HG03139 (cell line): ENCODE results near the gene AHDC1.
"Not testable (repeated sequence)": the region's sequence is repeated elsewhere in the genome, so short reads cannot be mapped to it uniquely, and the experiment has no call there.

Experiments used
- ATAC-seq: cut with Tn5 transposase; IDR thresholded peaks from one replicate; pipeline ENCODE4 v1.9.1; 2021; ENCODE audit not compliant: unreplicated experiment

AHDC1 gene, protein sequence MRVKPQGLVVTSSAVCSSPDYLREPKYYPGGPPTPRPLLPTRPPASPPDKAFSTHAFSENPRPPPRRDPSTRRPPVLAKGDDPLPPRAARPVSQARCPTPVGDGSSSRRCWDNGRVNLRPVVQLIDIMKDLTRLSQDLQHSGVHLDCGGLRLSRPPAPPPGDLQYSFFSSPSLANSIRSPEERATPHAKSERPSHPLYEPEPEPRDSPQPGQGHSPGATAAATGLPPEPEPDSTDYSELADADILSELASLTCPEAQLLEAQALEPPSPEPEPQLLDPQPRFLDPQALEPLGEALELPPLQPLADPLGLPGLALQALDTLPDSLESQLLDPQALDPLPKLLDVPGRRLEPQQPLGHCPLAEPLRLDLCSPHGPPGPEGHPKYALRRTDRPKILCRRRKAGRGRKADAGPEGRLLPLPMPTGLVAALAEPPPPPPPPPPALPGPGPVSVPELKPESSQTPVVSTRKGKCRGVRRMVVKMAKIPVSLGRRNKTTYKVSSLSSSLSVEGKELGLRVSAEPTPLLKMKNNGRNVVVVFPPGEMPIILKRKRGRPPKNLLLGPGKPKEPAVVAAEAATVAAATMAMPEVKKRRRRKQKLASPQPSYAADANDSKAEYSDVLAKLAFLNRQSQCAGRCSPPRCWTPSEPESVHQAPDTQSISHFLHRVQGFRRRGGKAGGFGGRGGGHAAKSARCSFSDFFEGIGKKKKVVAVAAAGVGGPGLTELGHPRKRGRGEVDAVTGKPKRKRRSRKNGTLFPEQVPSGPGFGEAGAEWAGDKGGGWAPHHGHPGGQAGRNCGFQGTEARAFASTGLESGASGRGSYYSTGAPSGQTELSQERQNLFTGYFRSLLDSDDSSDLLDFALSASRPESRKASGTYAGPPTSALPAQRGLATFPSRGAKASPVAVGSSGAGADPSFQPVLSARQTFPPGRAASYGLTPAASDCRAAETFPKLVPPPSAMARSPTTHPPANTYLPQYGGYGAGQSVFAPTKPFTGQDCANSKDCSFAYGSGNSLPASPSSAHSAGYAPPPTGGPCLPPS (N-terminal part only)

DNA sequence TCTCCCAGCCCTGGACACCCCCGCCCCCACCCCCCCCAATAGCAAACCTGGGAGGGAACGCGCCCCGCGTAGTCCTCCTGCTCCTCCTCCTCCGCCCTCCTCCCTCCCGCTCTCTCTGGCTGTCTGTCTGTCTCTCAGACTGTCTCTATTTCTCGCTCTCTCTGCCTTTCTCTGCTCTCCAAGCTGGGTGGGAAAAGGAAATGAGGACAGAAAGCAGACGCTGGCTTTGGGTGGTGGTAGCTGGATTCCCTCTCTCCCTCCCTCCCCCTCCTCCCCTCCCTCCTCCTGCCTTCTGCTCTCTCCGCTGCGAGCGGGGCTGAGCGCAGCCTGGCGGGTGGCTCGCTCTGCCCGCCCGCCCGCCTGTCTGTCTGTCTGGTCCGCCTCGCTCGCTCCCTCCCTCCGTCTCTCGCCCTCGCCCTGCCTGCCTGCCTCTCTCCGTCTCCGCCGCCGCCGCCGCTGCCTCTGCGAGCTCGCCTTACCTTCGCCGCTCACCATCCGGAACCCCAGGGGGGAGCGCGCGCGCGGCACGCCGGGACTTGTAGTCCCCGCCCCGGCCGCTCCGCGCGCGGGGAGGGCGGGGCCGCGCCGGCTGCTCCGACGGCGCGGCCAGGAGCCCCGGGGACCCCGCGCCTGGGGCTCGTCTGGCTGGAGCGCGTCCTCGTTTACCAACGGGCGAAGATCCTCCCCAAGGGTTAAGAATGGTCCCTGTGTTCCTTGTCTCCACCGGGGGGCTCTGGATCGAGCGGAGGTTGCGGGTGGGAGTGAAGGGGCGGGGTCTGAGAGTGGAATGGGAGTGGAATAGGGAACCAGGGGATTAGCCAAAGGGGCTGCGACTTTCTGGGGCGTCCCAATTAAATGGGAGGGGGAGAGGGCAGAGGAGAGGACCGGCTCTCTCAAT, at the start of gene AHDC1:
Gene AHDC1 (minus strand): TSS at position 464 of the 898 bp plus-strand sequence. CDS start 52,029 bp downstream, outside the sequence.
- peak; percentile 43 for ATAC-seq

DNA sequence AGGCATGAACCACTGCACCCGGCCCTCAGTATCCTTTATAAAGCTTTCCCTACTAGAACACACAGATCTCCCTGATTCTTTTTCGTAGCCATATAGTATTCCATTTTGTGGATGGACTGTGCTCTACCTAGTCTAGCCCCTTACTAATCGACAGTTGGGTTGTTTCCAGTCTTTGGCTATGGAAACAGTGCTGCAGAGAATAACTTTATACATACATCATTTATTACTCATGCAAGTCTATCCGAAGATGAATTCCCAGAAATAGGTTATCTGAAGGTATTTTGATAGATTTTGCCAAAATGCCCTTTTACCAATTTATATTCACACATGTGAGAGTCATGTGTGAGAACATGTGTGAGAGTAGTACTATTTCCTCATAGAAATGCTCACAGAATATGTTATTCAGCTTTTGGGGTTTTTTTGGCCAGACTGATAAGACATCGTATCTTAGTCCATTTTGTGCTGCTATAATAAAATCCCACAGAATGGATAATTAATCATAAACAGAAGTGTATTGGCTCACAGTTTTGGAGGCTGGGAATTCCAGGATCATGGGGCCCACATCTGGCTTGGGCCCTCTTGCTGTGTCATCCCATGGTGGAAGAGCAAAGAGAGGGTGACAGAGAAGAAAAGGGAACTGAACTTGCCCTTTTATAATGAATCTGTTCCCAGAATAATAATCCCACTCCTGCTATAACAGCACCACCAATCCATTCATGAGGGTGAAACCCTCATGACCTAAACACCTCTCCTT, 48.3 kb upstream of the AHDC1 start:
- ATAC-seq = no peak

DNA sequence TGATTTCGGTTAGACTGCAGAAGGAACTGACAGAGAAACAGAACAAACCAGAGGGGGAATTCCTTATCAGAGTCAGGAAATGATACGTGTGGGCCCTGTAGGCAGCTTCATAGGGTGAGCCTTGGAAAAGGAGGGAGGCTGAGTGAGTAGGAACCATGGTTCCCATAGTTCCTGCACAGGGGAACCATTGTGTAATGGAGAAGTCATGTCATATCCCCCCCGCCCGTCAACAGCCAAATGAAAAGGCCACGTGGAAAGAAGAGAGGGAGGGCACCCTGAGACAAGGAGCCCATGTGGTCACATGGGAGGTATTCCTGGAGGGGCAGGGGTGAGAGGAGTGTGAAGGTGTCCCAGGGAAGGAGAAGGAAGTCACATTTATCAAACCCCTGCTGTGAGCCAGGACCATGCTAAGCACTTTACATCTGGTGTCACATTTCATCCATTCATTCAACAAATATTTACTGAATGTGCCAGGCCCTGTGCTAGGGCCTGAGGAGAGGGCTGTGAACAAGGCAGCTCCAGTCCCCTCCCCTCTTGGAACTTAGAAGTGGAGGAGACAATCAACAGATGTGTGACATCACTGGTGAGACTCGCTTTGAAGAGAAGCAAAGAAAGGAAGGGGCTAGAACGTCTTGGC, 46.7 kb upstream of the AHDC1 start:
- ATAC-seq = no peak

DNA sequence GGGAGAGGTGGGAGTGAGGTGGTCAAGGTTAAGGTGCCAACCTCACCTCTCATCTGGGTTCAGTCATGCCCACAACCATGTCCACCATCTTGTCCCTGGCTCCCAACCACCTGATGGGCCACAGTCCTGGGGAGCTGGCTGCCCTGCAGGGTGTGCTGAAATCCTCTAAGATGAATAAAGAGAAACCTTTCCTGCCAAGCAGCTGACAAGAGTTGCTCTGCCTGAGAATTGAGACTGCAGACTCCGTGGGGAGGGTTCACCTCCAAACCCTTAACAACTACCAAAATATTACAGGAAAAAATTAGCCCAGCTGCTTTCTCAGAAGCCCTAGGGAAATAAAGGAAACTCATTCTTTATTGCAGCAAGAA, 46.2 kb upstream of the AHDC1 start:
- no peak for ATAC-seq

- no peak for ATAC-seq
These were observed 45.3 kb upstream of the AHDC1 start for GRCh38 chr1:27649306-27649635.

DNA sequence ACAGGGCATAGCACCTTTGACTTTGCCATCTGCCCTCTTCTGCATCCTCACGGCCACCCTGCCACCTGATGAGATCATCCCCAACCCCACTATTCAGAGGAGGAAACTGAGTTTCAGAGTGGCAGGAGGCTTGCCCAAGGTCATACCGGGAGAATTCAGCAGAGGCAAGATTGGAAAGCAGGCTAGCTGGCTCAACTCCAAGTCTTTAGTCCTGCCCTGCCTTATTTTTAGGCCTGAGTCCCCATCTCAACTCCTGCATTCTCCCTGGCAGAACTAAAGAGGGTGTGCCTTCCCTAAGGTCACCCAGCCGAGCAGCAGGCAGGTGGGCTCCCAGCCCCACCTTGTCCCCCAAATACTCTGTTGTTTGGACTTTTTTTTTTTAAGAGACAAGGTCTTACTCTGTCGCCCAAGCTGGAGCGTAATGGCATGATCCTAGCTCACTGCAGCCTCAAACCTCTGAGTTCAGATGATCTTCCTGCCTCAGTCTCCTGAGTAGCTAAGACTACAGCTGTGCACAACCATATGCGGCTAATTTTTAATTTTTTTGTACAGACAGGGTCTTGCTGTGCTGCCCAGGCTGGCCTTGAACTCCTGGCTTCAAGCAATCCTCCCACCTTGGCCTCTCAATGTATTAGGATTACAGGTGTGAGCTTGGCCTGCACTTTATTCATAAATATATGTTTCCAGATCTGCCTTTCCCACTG, 44.8 kb upstream of the AHDC1 start:
- ATAC-seq = no peak

DNA sequence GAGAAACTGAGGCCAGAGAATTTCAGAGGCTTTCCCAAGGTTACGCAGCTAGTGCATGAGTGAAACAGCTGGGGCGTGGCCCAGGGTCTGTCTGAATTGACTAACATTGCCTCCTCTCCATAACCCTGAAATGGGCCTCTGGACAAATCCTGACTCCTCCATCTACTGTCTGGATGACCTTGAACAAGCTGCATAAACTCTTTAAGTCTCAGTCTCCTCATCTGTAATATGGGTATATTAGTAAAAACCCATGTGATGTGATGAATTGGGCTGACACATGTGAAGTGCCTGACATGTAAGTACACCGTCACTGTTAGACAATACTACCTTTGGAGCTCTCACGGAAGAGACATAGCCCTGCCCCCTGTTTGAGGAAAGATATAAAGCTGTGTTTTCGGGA, 43.4 kb upstream of the AHDC1 start:
- ATAC-seq = no peak

DNA sequence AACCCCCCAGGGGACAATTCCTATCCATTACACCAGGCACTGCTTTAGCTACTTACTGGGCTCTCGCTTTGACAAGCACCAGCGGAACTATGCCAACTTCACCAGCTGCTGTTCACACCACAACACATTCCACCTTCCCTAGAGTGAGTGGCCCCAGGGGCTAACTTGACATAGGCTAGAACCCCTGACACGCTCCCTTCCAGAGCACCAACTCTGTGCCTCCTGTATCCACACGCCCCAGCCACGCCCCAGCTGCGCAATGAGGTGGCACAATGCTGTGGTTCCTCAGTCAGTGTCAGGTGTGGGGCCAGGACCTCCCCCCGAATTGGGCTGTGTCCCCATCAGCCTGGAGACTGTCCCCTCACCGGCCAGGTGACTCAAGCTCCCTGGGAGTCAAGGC, 42.7 kb upstream of the AHDC1 start:
- no peak for ATAC-seq

DNA sequence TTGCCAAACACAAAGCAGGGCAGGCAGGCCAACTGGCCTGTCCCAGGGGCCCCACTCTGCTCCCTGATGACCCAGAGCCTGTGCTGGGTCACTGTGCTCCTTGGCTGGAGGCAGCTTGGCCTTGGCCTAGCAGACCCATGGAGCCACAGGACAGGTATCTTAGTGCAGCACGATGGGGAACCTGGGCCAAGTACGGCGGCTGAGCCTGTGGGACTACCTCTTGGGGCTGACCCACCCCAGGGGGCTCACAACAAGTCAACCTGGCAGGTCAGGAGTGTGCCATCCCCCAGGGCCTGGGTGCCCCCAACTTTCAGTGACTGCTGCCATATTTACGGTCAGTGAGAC, 41.1 kb upstream of the AHDC1 start:
- no peak for ATAC-seq

- no peak for ATAC-seq
These were observed 40.6 kb upstream of the AHDC1 start for GRCh38 chr1:27644369-27645070.

DNA sequence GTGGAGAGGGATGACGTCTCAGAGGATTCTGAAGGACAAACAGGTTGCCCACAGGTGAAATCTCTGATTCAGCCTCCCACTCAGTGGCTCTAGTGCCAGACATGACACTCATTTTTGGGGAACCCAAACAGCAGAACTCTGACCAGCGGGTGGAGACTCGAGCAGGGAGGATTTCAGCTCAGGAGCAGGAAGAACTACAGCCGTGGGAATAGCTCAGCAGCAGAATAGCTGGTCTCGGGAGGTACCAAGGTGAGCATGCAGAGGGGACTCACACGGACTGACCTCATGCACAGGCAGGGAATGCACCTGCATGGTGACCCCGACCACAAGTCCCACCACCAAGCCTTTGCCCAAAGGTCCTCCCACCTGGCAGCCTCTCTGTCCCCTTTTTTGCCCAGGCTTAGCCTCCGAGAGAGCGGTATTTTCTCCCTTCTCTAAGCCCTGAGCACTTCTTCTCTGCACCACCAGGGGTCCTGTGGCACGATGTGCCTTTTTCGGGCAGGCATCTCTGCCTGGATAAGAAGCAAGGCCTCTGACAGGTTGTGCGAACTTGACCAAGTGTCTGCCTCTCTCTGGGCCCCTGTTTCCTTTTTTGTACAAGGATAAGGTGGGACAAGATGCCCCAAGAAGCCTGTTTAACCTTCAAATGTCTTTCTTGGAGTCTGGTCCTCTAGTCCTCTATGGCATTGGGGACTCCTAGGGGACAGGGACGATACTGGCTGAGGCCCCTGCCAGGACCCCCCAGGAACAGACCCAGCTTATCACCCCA, 39.8 kb upstream of the AHDC1 start:
- ATAC-seq = no peak

DNA sequence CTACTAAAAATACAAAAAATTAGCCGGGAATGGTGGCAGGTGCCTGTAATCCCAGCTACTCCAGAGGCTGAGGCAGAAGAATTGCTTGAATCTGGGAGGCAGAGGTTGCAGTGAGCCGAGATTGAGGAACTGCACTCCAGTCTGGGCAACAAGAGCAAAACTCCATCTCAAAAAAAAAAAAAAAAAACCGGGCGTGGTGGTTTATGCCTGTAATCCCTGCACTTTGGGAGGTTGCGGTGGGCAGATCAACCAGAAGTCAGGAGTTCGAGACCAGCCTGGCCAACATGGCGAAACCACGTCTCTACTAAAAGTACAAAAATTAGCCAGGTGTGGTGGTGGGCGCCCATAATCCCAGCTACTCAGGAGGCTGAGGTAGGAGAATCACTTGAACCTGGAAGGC, 36.6 kb upstream of the AHDC1 start:
- not testable (repeated sequence) for ATAC-seq

GRCh38 chr1:27638805-27639204, 34.9 kb upstream of the AHDC1 start:
- ATAC-seq = no peak

DNA sequence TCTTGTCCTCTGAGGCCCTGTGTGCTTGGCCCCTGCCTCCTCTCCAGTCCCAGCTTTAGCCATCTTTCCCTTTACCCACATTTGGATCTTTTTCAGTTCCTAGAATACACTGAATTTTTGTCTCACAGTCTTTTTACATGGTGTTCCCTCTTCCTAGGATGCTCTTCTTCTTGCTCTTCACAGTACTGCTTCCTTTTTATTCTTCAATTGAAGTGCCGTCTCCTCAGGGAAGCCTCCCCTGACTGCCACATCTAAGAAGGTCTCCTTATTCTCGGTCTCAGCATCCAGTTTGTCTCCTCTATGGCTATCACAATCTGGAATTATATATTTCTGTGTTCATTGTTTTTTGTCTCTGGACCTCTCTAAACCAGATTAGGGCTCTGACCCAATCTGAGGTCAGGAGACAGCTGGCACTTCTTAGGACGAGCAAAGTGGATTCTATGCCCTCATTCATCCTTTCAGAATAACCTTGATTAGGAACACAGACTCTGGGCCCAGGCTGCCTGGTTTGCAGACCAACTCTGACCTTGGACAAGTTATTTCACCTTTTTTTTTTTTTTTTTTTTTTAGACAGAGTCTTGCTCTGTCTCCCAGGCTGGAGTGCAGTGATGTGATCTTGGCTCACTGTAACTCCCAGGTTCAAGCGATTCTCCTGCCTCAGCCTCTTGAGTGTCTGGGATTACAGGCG, 34.2 kb upstream of the AHDC1 start:
- ATAC-seq = no peak

GRCh38 chr1:27635396-27636142, 31.6 kb upstream of the AHDC1 start:
- ATAC-seq = no peak

- no peak for ATAC-seq
These were observed 31.0 kb upstream of the AHDC1 start, which contains the start of gene FGR for GRCh38 chr1:27634985-27635367. TSS of gene FGR (minus strand) at chr1:27635185. CDS start at chr1:27623916, 11,269 bp downstream.
